Gastrocnemius medialis (tissue), 4 donors: Measurements from ENCODE around the gene PTGES3L. TPM values are rescaled to one million over a fixed set of nuclear protein-coding genes. Genes with fewer than 3 reads are reported as not detected.

Experiments
- ATAC-seq, 2 donors: fragments of 150-250 bp; one replicate each; pipeline ENCODE4 v1.9.1; 2016
- DNase-seq, 2 donors: peaks; one replicate each; pipeline ENCODE4 v3.0.0-alpha.2; 2019
- H3K27ac ChIP-seq, 4 donors: fragments of 200-600 bp; sonication (generic); 1 replicate in 1 of 4; 2 replicates in 3 of 4; pipeline ENCODE4 v1.5.1; 2016 to 2018; ENCODE audit warnings: mild to moderate bottlenecking in 2 of 4, moderate library complexity in 1 of 4
- H3K27me3 ChIP-seq, 3 donors: fragments of 200-600 bp; sonication (generic) in 2 of 3; 1 replicate in 1 of 3; 2 replicates in 2 of 3; pipeline versions ENCODE4 v1.5.1 to v1.6.0; 2016 to 2019; ENCODE audit warnings: mild to moderate bottlenecking in 1 of 3, moderate library complexity in 1 of 3
- H3K36me3 ChIP-seq, 2 donors: fragments of 200-600 bp; sonication (generic) in 1 of 2; one replicate each; pipeline ENCODE4 v1.5.1; 2017 to 2018
- H3K4me1 ChIP-seq, 2 donors: fragments of 200-600 bp; sonication (generic) in 1 of 2; one replicate each; pipeline ENCODE4 v1.5.1; 2016 to 2017; ENCODE audit warnings: mild to moderate bottlenecking in 2 of 2
- H3K4me3 ChIP-seq, 4 donors: fragments of 200-600 bp; sonication (generic) in 3 of 4; 1 replicate in 1 of 4; 2 replicates in 3 of 4; pipeline ENCODE4 v1.5.1; 2016 to 2019; ENCODE audit warnings: mild to moderate bottlenecking in 2 of 4
- H3K9me3 ChIP-seq, 3 donors: fragments of 200-600 bp; sonication (generic) in 2 of 3; 1 replicate in 1 of 3; 2 replicates in 2 of 3; pipeline ENCODE4 v1.5.1; 2016 to 2019
- CTCF ChIP-seq, 5 experiments: fragments of 450-650 bp in 3 of 5; fragments of 200-600 bp in 2 of 5; sonication (generic) in 2 of 5; IDR thresholded peaks in 4 of 5; conservative IDR thresholded peaks in 1 of 5; 1 replicate in 4 of 5; 2 replicates in 1 of 5; pipeline ENCODE4 v1.5.1; 2016 to 2019; ENCODE audit warnings: antibody characterized with exemption in 5 of 5, mild to moderate bottlenecking in 3 of 5, moderate library complexity in 3 of 5
- POLR2A ChIP-seq, 2 donors: fragments of 450-650 bp; IDR thresholded peaks; one replicate each; pipeline ENCODE4 v1.6.1; 2017; ENCODE audit warnings: antibody characterized with exemption in 2 of 2, mild to moderate bottlenecking in 2 of 2, moderate library complexity in 2 of 2
- in situ Hi-C, 4 donors: fragments of 200-750 bp; cut with MboI; loops; one replicate each; pipeline versions ENCODE4 v1.15.0 to v1.8.0; 2017; ENCODE audit warnings: low sequenced_read_pairs in 4 of 4
- intact Hi-C: fragments of 100-400 bp; cut with DNase I; formaldehyde crosslinking; loops from one replicate; pipeline ENCODE4 v1.15.1; 2023; ENCODE audit warnings: low total_unique reads
- total RNA-seq, 4 donors: library from RNA; depleted of rRNA; stranded (reverse); fragments of >200 nt; gene quantifications; one replicate each; pipeline versions ENCODE4 v1.1.0 to v1.2.3, GENCODE V29; 2016

The PTGES3L gene
- total RNA-seq, 4 donors from 2014 or later, result 29.1 to 68.3 (median 31.0) TPM

- intact Hi-C loops, result loop anchor here (10.0 kb wide), 1 partner anchor 323 kb away; no protein-coding TSS in a partner anchor
- no peak for ATAC-seq
- Histone ChIP-seq H3K4me1 (no peaks in the 10 kb centered on the region), H3K36me3 (peaks cover 0 to 71% of the 10 kb centered on the region in 2 donors), H3K27ac (no peak overlapping the region), H3K27me3 (no peaks in the 10 kb centered on the region), H3K9me3 (no peaks in the 10 kb centered on the region), H3K4me3 (no peak overlapping the region)
- TF ChIP-seq CTCF (IDR thresholded peaks at IDR 0.05 in 4 of 5, conservative IDR thresholded peaks at IDR 0.05 in 1 of 5), result no peak
- TF ChIP-seq POLR2A (IDR thresholded peaks at IDR 0.05), result no peak
- DNase-seq, result no peak
- in situ Hi-C loops, result no loop called here
Measured at GRCh38 chr17:42991471-42991870, 11.6 kb upstream of the PTGES3L start.

GRCh38 chr17:42989726-42990652 lies 10.1 kb upstream of the PTGES3L start:
- in situ Hi-C loops, result no loop called here
- DNase-seq (no peak), ATAC-seq (no peak)
- Histone ChIP-seq H3K27ac (no peak overlapping the region), H3K4me3 (no peak overlapping the region), H3K27me3 (no peaks in the 10 kb centered on the region), H3K36me3 (peaks cover 0 to 84% of the 10 kb centered on the region in 2 donors), H3K4me1 (no peaks in the 10 kb centered on the region), H3K9me3 (no peaks in the 10 kb centered on the region)
- intact Hi-C loops, result loop anchor here (10.0 kb wide), 2 partner anchors 325 to 785 kb away; partner anchors contain the start of gene DUSP3
- TF ChIP-seq POLR2A (IDR thresholded peaks at IDR 0.05), result no peak
- no peak for TF ChIP-seq CTCF (IDR thresholded peaks at IDR 0.05 in 4 of 5, conservative IDR thresholded peaks at IDR 0.05 in 1 of 5)

GRCh38 chr17:42989141-42989540 lies 9.3 kb upstream of the PTGES3L start:
- ATAC-seq (no peak), DNase-seq (no peak)
- Histone ChIP-seq H3K27ac (no peak overlapping the region), H3K36me3 (peaks cover 0 to 85% of the 10 kb centered on the region in 2 donors), H3K27me3 (no peaks in the 10 kb centered on the region), H3K4me1 (no peaks in the 10 kb centered on the region), H3K4me3 (no peak overlapping the region), H3K9me3 (no peaks in the 10 kb centered on the region)
- in situ Hi-C loops (no loop called here), intact Hi-C loops (loop anchor here (10.0 kb wide), 1 partner anchor 786 kb away; the partner anchor contains the start of gene DUSP3)
- no peak for TF ChIP-seq POLR2A (IDR thresholded peaks at IDR 0.05)
- no peak for TF ChIP-seq CTCF (IDR thresholded peaks at IDR 0.05 in 4 of 5, conservative IDR thresholded peaks at IDR 0.05 in 1 of 5)

GRCh38 chr17:42985225-42985624 lies 5.3 kb upstream of the PTGES3L start:
- no peak for DNase-seq
- no peak for TF ChIP-seq POLR2A (IDR thresholded peaks at IDR 0.05)
- ATAC-seq, result no peak
- Histone ChIP-seq H3K4me1 (peaks cover 7 to 11% of the 10 kb centered on the region in 2 donors), H3K27me3 (no peaks in the 10 kb centered on the region), H3K36me3 (peaks cover 0 to 52% of the 10 kb centered on the region in 2 donors), H3K27ac (no peak overlapping the region), H3K4me3 (no peak overlapping the region), H3K9me3 (no peaks in the 10 kb centered on the region)
- in situ Hi-C loops (no loop called here), intact Hi-C loops (loop anchor here (10.0 kb wide), 1 partner anchor 790 kb away; the partner anchor contains the start of gene DUSP3)

- intact Hi-C loops, result loop anchor here (10.0 kb wide), 1 partner anchor 793 kb away; the partner anchor contains the start of gene DUSP3
- Histone ChIP-seq H3K27ac (no peak overlapping the region), H3K9me3 (no peaks in the 10 kb centered on the region), H3K36me3 (peaks cover 0 to 22% of the 10 kb centered on the region in 2 donors), H3K27me3 (no peaks in the 10 kb centered on the region), H3K4me3 (no peak overlapping the region), H3K4me1 (peaks cover 7 to 23% of the 10 kb centered on the region in 2 donors)
- in situ Hi-C loops, result no loop called here
- ATAC-seq, result no peak
- TF ChIP-seq CTCF (IDR thresholded peaks at IDR 0.05 in 4 of 5, conservative IDR thresholded peaks at IDR 0.05 in 1 of 5) (no peak), POLR2A (IDR thresholded peaks at IDR 0.05) (no peak)
- no peak for DNase-seq
Measured at GRCh38 chr17:42982266-42982665, 2.4 kb upstream of the PTGES3L start.
